Hematopoietic multipotent progenitor cell treated with erythropoietin and hydrocortisone succinate and interleukin-3 and kit ligand, for 6 days (in vitro differentiated cells): ENCODE results near the gene PTPRC.

Source experiments
- DNase-seq: peaks from one replicate; pipeline ENCODE4 v3.0.0-alpha.2; 2015

Gene PTPRC

GRCh38 chr1:198649232-198649967 lies 10.6 kb downstream of the PTPRC start:
- DNase-seq, result no peak

GRCh38 chr1:198649968-198650338 lies 11.1 kb downstream of the PTPRC start:
- peak; percentile 59 for DNase-seq

DNA sequence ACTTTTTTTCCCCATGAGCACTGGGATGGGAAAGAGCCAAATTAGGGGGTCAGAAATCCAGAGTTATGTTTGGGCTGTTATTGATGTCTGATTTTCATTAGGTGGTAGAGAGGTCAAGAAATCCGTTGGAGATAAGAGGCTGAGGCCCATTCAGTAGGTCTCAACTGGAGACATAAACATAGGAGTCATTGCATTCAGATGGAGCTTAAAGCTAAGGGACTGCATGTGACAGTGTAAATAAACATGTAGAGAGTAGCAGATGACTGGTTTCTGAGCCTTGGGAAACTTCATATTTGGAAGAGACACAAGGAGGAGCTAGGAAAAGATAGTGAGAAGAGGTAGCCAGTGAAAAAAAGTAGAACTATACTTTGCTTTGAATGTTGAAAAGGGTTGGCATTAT lies 11.7 kb downstream of the PTPRC start:
- DNase-seq, result no peak

GRCh38 chr1:198651650-198652400 lies 13.0 kb downstream of the PTPRC start:
- no peak for DNase-seq

DNA sequence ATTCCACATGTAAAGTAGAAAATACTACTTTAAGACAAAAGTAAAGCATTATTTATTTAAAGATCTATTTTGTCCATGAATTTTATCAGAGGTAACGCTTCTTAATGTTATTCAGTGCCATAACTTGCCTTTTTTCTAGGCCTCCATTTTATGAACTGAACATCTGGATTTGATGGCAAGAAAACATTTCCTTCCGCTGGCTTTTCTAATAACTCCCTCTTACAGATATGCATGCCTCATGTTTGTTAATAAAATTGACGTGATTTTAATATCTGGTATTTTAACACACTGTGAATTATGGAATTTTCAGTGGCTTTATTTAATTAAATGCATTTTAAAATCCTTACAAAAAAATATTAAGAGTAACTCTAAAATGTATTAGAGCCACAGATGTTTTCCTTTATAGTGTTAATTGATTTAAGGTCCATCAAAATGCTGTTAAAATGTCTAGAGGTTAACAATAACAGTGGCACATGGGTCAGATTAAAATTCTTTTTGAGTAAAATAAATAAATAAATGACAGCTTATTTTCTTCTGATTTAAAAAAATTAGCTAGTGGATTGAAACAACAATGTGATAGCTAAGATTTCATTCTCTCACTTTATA lies 15.1 kb downstream of the PTPRC start:
- no peak for DNase-seq

DNA sequence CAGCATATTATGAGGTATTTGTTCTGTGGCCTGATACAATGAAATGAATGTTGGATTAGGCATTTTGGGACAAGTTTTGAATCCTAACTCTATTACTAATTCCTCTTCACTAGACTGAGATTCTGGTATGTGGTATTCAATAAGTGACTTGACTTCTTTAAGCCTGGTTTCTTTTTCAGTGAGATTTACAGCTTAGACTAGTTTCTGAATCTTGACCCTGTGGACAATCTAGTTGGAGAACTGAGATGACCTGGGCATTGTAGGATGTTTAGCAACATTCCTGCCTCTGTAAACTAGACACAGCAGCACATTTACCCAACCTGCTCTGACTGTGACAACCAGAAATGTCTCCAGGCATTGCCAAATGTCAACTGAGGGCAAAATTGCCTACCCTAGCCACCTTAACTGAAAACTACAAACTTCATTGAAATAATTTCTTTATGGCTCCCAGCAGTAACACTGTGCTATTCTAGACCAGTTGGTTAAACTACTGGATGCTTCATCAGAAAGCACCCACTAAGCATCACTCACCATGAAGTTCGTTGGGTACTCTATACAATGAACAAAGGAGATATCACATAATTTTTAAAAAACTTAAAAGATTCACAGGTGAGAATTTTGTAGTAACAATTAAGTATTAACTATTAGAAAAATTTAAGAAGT lies 16.8 kb downstream of the PTPRC start:
- DNase-seq, result no peak

- DNase-seq, result peak; percentile 84
Observed at GRCh38 chr1:198656500-198656932, 17.7 kb downstream of the PTPRC start.

DNA sequence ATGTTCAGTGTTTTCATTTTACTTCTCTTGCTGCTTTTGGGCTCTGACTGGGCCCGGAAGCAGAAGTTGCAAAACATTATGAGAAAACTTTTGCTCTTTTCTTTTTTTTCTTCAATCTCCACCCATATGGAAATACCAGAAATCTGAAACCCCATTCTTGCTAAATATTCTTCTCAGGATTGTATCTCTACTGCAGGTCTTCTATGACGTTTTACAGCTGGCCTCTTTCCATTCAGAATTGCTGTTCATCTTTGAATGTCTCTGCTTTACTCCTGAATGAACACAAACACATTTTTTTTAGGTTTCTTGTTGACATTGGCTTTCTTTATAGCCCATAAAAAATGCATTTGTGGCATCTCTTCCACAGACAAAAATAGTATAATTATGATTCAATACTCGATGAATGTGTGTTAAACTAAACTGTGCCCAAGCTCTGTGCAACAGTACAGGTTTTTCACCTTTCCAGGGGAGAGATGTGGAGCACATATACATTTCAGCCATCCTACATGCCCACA lies 18.8 kb downstream of the PTPRC start:
- peak; percentile 76 for DNase-seq

DNA sequence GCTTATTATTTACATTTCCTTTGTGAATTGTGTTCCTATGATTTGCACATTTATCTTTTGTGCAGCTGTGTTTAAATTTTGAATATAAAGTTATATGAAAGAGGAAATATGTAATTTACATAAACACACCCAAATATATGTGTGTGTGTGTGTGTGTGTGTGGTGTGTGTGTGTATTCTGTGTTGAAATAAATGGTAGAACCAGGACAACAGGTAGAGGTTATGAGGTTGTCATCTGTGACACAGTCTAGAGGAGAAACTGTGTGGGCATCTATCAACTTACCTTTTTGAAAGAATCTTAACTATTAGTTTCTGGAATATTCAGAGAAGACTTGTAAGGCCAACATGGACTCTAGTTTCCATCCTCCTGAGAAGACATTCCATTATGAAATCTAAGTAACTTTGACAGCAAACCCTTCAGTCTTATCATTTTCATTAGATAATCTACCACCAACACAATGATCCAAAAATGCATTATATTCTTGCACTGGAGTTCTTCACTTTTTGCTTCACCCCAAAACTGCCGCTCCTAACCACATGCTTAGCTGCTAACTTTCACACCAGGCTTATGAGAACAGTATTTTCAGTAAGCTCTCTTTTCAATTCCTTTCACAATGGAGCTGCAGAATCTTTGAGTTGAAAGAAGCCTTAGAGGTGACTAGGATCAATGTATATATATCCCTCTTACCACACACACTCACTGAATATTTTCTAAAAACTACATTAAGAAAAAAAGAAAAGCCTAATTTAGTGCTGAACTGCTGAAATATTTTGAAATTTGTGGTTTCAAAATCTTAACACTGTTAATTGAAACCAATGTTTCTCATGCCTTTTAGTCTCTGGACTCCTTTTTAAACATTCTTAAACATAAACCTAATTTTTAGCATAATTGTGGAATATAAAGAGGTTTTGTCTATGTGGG lies 21.8 kb downstream of the PTPRC start:
- peak; percentile 44 for DNase-seq

DNA sequence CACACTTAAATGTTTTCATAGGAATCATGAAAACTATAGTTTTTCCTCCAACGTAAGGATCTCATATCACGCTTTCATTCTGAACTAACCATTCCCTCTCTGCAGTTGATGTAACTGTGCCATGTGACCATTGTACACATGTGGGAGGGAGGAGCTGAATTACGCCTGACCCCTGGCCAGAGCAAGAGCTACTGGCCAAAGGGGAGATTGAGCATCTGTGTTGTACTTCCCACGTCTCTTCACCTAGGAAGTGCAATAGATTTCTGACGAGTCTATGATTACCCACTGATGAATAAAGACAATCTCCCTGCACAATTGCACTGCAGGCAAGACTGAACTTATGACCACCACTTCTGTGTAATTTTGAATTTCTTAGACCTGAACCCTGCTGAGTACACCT lies 24.0 kb downstream of the PTPRC start:
- DNase-seq, result no peak

DNA sequence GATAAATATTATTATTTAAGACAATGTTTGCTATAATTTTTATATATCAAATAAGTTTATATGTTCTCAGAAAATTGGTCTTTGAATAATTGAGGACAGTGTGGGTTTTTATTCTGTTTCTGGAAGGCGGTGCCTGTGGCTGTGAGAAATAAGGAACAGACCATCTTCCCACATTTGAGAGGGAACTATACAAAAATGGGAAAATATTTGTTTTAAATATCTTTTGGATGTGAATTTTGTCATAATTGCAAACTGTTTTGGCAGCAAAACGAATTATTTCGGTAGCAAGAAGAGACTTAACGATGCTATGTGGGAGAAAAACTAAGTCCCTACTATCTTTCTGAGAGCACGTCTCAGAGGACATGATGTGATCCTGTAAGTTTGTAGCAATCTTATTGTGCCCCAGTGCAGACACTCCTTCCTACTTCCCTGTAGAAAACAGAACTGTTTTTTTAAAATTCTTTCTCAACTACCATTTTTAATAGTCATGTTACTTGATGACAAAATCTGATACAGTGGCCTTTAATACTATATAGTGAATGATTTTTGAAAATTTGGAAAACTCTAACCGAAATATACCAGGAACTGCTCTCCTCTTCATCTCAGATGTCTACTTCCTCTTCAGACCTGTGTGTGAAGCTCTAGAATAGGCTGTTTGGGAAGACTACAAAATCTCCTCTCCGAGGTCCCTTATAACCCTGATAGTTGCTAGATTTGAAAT lies 25.4 kb downstream of the PTPRC start:
- DNase-seq, result peak; percentile 79

DNA sequence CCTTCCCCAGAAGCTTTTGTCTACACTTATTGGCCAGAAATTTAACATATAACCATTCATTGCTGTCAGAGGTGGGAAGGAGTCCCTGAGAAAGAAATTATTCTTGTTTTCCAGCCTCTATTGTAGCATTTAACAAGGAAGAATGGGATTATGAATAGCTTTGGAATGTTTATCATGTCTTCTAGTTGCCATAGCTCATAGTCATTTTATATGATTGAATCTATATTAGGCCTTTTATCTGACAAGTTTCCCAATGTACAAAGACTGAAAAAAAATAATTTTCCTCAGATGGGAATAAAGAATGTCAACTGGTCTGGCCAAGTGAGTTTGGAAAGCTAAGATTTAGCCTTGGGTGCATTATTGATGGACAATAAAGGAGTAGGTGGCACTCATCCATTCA lies 28.3 kb downstream of the PTPRC start:
- no peak for DNase-seq

DNA sequence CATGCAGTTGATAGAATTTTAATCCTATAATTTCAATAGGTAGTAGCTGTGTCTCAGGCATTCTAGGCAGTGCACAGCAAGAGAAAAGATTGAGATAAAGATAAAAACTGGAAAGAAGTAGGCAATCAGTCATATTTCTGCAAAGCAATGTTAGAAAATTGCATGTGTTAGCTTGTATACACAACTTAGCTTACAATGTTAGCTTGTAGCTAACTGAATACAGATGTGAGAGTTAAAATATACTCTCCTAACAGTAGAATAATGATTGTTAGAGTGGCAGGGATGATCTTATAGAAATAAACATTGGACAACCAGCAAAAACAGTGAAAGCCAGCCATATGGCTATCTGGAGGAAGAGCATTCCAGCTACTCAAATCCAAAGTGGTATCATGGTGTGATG lies 29.0 kb downstream of the PTPRC start:
- no peak for DNase-seq

GRCh38 chr1:198669023-198669698 lies 30.3 kb downstream of the PTPRC start:
- DNase-seq, result peak; percentile 93

DNA sequence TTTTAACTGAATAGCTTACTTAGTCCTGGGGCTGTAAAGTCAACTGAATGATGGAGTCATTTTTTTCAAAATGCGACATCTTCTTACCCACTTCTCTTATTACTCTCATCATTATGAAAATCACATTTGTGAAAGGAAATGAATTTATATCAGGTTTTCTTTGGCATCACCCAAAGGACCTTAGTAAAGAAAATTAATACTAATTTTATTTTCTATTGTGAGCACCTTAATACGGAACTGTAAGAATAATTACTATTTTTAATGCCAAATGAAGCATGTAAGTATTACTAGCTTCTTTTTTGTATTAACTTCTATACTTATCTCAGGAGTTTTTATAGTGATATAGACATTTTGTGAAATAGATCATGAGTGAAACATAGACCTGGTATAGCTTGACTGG lies 30.9 kb downstream of the PTPRC start:
- no peak for DNase-seq

DNA sequence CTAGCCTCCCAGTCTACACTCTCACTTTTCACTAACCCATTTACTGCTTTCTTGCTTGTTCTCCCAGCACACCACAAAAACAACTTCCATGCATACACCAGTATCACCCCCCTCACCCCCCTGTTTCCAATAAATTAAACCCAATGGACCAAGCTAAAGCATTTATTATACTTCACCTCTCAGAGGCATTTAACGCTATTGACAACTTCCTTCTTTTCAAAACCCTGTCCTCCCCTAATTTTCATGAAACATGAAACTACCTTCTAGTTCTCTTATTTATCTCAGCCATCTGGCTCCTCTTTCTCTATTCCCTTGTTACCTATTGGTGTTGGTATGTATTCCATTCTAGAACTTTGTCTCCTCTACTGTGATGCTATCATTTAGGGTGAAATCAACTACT lies 32.3 kb downstream of the PTPRC start:
- no peak for DNase-seq

DNA sequence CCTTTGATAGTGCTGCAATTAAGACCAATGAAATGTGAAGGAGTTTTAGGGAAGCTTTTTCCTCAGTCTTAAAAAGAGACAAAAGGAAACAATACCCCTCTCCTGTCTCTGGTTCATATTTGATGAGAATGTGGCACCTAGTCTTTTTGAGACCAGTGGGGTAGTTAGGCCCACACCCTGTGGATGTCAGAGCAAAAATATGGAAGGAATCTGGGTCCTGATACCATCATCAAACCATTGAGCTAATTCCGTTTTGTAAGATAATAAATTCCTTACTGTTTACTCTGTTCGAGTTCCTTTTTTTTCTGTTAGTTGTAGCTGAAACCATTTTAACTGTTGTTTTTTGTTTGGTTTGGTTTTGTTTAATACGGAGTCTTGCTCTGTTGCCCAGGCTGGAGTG lies 33.3 kb downstream of the PTPRC start:
- DNase-seq, result no peak

DNA sequence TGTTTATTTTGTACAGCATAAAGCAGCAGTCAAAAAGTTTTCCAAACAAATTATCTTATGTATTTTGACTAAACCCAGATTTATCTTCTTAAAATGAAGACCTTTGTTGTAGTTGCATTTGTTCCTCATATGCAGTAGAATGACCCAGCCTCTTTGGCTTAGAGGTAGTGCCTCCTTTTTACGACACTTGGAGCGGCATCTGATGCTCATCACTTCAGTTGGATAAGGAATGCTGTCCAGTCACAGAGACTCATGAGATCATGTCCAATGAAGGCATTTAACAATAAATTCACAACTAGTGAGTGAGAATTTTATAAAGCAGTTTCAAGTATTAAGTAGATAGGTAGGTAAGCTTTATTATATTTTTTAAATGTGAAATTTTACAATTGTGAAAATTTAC lies 35.2 kb downstream of the PTPRC start:
- no peak for DNase-seq

DNA sequence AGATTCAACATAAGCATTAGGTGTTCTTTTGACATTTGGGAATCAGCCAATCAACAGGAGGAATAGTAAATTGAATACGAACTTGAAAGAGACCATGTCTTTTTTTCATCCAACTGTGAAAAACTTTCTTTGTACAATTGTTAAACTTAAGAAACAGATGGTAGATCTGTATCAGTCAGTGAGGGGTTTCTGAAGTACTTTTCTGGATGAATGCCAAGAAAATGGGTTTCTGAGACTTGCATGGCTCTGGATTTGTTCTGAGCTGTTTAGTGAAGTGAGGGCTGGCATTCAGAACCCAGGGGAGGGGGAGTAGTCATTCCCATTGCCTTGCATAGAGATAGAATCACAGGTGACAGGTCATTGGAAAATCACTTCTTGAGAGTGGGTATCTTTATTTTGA lies 37.4 kb downstream of the PTPRC start:
- peak; percentile 72 for DNase-seq

DNA sequence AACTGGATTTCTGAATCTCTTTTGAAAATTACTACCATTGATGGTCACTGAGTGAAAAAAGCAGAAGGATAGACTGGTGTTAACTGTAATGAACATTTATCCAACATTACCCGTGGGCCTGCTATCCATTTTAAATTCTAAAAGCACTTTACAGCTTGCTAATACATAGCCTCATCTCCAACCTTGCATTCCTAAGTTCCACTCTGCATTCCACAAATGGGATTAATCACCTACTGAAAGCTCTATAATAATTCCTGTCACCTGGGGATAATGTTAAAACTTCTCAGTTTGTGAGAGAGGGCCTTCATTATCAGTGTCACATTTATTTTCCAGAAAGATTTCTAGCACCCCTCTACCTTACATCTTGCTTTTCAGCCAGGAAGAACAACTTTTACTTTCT lies 38.2 kb downstream of the PTPRC start:
- no peak for DNase-seq

DNA sequence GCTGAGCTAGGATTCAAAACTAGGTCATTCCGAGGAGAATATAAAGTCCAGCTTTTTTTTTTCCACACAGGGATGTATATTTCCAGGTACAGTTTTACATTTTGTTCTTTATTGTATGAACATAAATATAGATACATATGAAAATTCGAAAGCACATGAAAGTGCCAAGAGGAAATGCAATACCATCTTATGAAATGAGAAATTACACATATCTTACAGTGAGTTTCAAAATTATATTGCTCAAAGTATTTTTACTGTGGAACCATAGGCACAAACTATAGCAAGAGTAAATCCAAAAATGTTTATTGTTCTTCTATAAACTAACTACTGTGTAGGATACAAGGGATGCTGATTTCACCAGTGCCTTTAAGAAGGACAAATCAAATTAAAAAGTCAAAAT lies 39.0 kb downstream of the PTPRC start:
- DNase-seq, result no peak
